MG63 (cell line): ENCODE measurements around the gene PRMT6. TPM values are rescaled to one million over a fixed set of nuclear protein-coding genes. Genes with fewer than 3 reads are reported as not detected.
"Not testable (repeated sequence)": the region's sequence is repeated elsewhere in the genome, so short reads cannot be mapped to it uniquely, and the experiment has no call there.

Experiments
- DNase-seq: peaks from one replicate; pipeline ENCODE4 v3.0.0-alpha.2; 2020
- H3K27me3 ChIP-seq: fragments of 250-450 bp; sonication (Bioruptor Pico); 2 replicates; pipeline ENCODE4 v1.5.1; 2020; ENCODE audit warnings: mild to moderate bottlenecking, moderate library complexity
- H3K36me3 ChIP-seq: fragments of 250-450 bp; sonication (Bioruptor Pico); 2 replicates; pipeline ENCODE4 v1.5.1; 2020; ENCODE audit warnings: mild to moderate bottlenecking, moderate library complexity
- H3K4me3 ChIP-seq: fragments of 250-450 bp; sonication (Bioruptor Pico); 2 replicates; pipeline ENCODE4 v1.5.1; 2020; ENCODE audit warnings: mild to moderate bottlenecking, moderate library complexity
- H3K9me3 ChIP-seq: fragments of 250-450 bp; sonication (Bioruptor Pico); 2 replicates; pipeline ENCODE4 v1.5.1; 2020; ENCODE audit warnings: mild to moderate bottlenecking, moderate library complexity
- total RNA-seq: library from RNA; depleted of rRNA; stranded (reverse); fragments of >200 nt; shearing (Covaris generic); gene quantifications from 2 replicates; pipeline ENCODE4 v1.2.3, GENCODE V29; 2014; ENCODE audit warnings: low replicate concordance; rRNA removed

PRMT6 gene
- 19.6 and 26.6 TPM in 2 replicates for total RNA-seq

DNA sequence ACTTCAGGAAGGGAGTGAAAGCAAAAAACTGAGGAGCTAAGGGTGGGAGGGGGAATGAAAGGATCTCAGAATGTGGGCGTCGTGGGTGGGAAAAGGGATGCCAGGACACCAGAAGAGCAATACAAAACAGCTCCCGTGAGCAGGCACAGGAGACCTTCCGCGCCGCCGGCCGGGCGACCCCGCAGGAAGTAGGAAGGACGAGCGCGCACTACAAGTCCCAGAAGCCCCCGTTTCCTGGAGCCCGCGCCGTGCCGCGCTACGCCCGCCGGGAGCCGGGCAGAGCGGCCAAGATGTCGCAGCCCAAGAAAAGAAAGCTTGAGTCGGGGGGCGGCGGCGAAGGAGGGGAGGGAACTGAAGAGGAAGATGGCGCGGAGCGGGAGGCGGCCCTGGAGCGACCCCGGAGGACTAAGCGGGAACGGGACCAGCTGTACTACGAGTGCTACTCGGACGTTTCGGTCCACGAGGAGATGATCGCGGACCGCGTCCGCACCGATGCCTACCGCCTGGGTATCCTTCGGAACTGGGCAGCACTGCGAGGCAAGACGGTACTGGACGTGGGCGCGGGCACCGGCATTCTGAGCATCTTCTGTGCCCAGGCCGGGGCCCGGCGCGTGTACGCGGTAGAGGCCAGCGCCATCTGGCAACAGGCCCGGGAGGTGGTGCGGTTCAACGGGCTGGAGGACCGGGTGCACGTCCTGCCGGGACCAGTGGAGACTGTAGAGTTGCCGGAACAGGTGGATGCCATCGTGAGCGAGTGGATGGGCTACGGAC lies at the start of gene PRMT6:
Gene PRMT6 (plus strand): TSS at position 249 of the 771 bp plus-strand sequence. CDS start 42 bp downstream, at position 291.
- peak; percentile 84 for DNase-seq
- H3K36me3 ChIP-seq, result peaks cover 21% of the 10 kb centered on the region
- no peaks in the 10 kb centered on the region for H3K27me3 ChIP-seq
- no peaks in the 10 kb centered on the region for H3K9me3 ChIP-seq
- peak within 1 kb of the TSS; percentile 89 for H3K4me3 ChIP-seq

DNA sequence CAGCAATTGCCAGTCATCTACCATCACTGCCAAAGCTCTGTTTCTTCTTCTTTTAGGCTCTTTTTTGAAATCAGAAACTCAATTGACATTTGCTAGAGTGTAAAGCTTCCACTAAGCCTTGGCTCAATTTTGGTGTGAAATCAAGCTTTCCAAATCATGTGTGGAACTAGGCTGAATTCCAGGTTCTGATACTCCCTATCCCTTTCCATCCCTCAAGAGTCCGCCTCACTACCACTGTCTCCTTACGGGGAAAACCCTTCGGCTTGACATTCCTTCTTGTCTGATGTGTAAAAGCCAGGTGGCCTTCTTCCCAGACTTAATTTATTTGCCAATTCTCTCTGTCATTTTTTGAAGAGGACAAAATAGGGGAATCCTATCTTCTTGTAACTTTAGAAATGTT lies 47.2 kb upstream of the PRMT6 start:
- no peak for DNase-seq
- H3K36me3 ChIP-seq, result no peaks in the 10 kb centered on the region
- H3K27me3 ChIP-seq, result no peaks in the 10 kb centered on the region
- H3K9me3 ChIP-seq, result no peaks in the 10 kb centered on the region
- H3K4me3 ChIP-seq, result no peak overlapping the region

DNA sequence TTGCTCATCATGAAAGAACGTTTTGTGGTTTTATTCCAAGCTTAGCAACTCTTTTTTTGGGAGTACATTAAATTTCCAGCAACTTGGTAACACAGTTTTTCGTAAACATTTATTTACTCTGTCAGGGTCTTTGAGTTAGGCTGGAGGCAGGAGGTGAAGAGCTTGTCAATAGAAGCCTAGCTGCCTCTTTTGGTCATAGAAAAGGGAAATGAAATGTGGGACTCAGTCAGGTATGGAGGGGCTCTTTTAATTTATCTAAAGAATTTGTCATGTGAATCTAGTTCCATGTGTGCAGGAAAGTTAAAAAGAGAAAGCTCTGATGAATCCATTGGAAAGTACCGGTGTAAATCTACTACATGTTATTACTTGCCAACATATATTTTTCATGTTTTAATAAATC lies 45.9 kb upstream of the PRMT6 start:
- Histone ChIP-seq H3K9me3 (no peaks in the 10 kb centered on the region), H3K27me3 (no peaks in the 10 kb centered on the region), H3K36me3 (no peaks in the 10 kb centered on the region), H3K4me3 (no peak overlapping the region)
- DNase-seq, result no peak

DNA sequence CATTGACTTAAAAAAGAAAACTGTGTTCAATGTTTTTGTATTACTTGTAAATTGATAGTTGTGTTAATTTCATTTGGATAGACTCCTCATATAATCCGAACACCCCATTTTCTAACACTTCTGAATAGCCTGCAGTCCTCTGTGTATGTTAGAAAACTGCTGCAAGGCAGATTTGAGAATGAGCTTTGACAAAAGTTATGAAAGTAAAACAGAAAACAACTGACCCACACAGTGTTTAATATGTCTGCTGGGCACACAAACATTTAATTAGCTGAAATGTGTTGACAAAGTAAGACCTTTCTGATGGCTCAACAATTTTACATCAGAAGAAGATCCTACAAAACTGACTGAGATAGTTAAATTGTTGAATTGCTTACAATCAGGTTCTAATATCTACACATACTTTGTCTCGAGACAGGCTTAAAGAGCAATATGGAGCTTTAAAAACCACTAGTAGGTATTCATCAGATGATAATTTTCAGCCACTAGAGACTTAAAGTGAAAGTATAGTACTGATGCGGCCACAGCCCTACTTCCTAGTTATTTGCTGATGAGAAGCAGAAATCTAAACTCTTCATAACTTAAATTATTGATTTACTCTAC lies 40.0 kb upstream of the PRMT6 start:
- no peak for DNase-seq
- Histone ChIP-seq H3K4me3 (peak overlapping the region; percentile 24), H3K36me3 (no peaks in the 10 kb centered on the region), H3K9me3 (no peaks in the 10 kb centered on the region; the same call in 1 of the 2 replicates), H3K27me3 (no peaks in the 10 kb centered on the region)

DNA sequence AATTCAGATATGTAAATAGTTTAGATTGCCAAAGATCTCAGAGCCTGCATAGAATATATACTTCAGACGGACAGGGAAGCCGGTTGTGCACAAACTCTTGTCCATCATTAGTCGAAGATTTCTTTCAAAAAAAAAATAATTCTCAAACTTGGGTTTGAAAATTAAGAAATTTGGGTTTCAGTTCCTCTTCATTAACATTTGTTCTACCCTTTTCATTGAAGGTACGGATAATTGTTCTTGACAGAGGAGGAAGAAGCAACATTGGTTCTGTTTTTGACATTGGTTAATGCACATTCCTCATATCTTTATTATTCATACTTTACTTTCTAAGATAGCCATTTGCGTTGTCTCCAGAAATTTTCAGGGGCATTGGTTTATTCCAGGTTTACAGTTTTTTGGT lies 38.0 kb upstream of the PRMT6 start:
- Histone ChIP-seq H3K4me3 (no peak overlapping the region), H3K36me3 (no peaks in the 10 kb centered on the region), H3K27me3 (no peaks in the 10 kb centered on the region), H3K9me3 (no peaks in the 10 kb centered on the region; the same call in 1 of the 2 replicates)
- no peak for DNase-seq

DNA sequence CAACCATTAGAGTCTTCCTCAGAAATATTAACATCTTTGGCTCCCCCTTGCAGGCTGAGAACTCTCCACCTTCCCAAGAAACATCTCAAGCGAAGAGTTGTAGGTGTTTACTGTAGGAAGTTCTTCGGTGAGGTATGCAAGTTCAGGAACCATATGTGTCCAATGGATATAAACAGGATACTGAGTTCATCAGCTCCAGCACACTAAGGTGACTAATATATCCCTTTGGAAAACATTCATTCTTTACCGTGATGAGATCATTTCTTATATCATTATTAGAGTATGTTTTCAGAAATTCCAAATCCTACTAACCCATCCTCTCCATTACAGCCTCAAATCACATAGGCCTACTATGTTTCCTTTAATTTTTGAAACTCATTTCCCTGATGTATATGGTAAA lies 37.3 kb upstream of the PRMT6 start:
- no peaks in the 10 kb centered on the region; the same call in 1 of the 2 replicates for H3K9me3 ChIP-seq
- H3K4me3 ChIP-seq, result no peak overlapping the region
- no peaks in the 10 kb centered on the region for H3K36me3 ChIP-seq
- DNase-seq, result no peak
- no peaks in the 10 kb centered on the region for H3K27me3 ChIP-seq

DNA sequence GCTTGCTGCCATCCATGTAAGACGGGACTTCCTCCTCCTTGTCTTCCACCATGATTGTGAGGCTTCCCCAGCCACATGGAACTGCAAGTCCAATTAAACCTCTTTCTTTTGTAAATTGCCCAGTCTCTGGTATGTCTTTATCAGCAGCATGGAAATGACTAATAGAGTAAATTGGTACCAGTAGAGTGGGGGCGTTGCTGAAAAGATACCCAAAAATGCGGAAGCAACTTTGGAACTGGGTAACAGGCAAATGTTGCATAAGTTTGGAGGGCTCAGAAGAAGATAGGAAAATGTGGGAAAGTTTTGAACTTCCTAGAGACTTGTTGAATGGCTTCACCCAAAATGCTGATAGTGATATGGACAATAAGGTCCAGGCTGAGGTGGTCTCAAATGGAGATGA lies 17.6 kb upstream of the PRMT6 start:
- not testable (repeated sequence) for H3K27me3 ChIP-seq, H3K36me3 ChIP-seq, H3K9me3 ChIP-seq, H3K4me3 ChIP-seq, DNase-seq

DNA sequence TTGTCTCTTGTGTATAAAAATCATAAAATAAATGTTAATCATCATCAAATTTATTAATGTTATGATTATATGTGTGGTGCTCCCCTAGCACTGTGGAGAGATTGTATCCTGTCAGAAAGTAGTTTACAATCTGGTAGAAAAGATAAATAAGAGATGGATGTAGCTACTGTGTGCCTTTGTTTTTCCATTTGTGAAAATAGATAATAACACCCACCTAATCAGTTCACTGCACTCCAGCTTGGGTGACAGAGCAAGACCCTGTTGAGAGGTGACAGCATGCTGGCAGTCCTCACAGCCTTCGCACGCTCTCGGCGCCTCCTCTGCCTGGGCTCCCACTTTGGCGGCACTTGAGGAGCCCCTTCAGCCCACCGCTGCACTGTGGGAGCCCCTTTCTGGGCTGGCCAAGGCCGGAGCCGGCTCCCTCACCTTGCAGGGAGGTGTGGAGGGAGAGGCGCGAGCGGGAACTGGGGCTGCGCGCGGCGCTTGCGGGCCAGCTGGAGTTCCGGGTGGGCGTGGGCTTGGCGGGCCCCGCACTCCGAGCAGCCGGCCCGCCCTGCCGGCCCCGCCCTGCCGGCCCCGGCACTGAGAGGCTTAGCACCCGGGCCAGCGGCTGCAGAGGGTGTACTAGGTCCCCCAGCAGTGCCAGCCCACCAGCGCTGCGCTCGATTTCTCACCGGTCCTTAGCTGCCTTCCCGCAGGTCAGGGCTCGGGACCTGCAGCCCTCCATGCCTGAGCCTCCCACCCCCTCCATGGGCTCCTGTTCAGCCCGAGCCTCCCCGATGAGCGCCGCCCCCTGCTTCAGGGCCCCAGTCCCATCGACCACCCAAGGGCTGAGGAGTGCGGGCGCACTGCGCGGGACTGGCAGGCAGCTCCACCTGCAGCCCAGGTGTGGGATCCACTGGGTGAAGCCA lies 11.9 kb upstream of the PRMT6 start:
- not testable (repeated sequence) for H3K27me3 ChIP-seq, H3K4me3 ChIP-seq, H3K9me3 ChIP-seq, H3K36me3 ChIP-seq, DNase-seq

DNA sequence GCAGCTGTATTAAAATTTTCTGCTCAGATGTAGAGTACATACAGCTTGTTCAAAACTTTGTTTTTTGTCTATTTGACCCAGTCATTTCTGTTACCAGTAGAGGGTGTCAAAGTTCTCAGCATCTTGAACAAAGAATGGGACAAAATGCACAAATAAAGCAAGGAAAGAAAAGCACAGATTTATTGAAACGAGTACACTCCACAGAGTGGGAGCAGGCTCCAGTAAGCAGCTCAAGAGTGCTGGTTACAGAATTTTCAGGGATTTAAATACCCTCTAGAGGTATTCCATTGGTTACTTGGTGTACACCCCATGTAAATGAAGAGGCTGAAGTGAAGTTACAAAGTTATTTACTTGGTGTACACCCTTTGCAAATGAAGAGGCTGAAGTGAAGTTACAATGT lies 8.9 kb upstream of the PRMT6 start:
- no peaks in the 10 kb centered on the region for H3K36me3 ChIP-seq
- H3K9me3 ChIP-seq, result no peaks in the 10 kb centered on the region
- H3K27me3 ChIP-seq, result no peaks in the 10 kb centered on the region
- H3K4me3 ChIP-seq, result no peak overlapping the region
- DNase-seq, result no peak

DNA sequence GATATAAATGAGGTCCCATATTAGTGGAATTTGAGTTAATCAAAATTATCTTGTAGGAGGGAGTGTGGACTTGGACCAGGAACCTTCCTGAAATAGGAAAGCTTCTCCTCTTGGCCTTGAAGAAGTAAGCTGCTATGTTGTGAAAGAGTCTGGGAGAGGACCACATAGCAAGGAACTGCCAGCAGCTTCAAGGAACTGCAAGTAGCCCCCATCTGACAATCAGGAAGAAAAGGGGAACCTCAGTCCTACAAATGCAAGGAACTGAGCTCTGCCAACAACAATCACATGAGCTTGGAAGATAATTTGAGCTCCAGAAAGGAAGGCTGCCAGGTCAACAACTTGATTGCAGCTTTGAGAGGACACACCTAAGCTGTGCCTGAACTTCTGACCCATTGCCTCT lies 8.2 kb upstream of the PRMT6 start:
- H3K36me3 ChIP-seq, result no peaks in the 10 kb centered on the region
- no peaks in the 10 kb centered on the region for H3K9me3 ChIP-seq
- H3K27me3 ChIP-seq, result no peaks in the 10 kb centered on the region
- no peak overlapping the region for H3K4me3 ChIP-seq
- no peak for DNase-seq

DNA sequence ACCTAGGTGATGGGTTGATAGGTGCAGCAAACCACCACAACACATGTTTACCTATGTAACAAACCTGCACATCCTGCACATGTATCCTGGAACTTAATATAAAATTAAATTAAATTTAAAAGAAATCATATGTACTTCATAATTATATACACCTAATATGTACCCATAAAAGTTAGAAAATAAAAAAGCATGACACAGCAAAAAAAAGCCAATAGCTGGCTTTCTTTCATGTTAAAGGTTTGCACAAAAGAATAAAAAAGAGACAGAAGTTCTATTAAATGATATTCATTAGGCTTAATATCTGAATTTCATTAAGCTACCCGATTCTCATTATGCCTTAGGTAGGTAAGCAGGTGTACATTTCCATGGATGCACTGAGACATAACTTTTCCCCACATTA lies 5.2 kb upstream of the PRMT6 start:
- no peaks in the 10 kb centered on the region for H3K9me3 ChIP-seq
- no peak for DNase-seq
- no peaks in the 10 kb centered on the region for H3K27me3 ChIP-seq
- no peak overlapping the region for H3K4me3 ChIP-seq
- no peaks in the 10 kb centered on the region for H3K36me3 ChIP-seq

DNA sequence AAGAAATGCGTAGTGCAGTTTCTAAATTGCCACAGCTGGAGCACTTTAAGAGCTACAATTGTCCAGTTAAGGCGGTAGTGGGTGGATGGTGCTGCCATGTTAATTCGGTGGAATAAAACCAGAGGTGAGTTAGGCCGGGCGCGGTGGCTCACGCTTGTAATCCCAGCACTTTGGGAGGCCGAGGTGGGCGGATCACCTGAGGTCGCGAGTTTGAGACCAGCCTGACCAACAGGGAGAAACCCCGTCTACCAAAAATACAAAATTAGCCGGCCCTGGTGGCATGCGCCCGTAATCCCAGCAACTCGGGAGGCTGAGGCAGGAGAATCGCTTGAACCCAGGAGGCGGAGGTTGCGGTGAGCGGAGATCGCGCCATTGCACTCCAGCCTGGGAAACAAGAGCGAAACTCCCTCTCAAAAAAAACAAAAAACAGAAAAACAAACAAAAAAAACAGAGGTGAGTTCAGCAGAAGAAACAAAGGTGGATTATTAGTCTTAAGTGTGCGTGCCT lies 502 bp upstream of the PRMT6 start:
- H3K27me3 ChIP-seq, DNase-seq, H3K9me3 ChIP-seq: not testable (repeated sequence)
- peaks cover 21% of the 10 kb centered on the region for H3K36me3 ChIP-seq
- peak overlapping the region; percentile 89 for H3K4me3 ChIP-seq

DNA sequence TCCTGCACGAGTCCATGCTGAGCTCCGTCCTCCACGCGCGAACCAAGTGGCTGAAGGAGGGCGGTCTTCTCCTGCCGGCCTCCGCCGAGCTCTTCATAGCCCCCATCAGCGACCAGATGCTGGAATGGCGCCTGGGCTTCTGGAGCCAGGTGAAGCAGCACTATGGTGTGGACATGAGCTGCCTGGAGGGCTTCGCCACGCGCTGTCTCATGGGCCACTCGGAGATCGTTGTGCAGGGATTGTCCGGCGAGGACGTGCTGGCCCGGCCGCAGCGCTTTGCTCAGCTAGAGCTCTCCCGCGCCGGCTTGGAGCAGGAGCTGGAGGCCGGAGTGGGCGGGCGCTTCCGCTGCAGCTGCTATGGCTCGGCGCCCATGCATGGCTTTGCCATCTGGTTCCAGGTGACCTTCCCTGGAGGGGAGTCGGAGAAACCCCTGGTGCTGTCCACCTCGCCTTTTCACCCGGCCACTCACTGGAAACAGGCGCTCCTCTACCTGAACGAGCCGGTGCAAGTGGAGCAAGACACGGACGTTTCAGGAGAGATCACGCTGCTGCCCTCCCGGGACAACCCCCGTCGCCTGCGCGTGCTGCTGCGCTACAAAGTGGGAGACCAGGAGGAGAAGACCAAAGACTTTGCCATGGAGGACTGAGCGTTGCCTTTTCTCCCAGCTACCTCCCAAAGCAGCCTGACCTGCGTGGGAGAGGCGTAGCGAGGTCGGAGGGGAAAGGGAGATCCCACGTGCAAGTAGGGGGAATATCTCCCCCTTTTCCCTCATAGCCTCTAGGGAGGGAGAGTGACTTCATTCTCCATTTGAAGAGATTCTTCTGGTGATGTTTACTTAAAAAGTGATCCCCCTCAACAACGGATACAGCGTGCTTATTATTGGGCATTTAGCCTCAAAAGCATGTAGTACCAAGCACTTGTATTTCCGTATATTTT lies 991 bp downstream of the PRMT6 start:
- H3K27me3 ChIP-seq, result no peaks in the 10 kb centered on the region
- H3K9me3 ChIP-seq, result no peaks in the 10 kb centered on the region
- peak overlapping the region; percentile 89 for H3K4me3 ChIP-seq
- H3K36me3 ChIP-seq, result peaks cover 21% of the 10 kb centered on the region
- DNase-seq, result peak; percentile 62

DNA sequence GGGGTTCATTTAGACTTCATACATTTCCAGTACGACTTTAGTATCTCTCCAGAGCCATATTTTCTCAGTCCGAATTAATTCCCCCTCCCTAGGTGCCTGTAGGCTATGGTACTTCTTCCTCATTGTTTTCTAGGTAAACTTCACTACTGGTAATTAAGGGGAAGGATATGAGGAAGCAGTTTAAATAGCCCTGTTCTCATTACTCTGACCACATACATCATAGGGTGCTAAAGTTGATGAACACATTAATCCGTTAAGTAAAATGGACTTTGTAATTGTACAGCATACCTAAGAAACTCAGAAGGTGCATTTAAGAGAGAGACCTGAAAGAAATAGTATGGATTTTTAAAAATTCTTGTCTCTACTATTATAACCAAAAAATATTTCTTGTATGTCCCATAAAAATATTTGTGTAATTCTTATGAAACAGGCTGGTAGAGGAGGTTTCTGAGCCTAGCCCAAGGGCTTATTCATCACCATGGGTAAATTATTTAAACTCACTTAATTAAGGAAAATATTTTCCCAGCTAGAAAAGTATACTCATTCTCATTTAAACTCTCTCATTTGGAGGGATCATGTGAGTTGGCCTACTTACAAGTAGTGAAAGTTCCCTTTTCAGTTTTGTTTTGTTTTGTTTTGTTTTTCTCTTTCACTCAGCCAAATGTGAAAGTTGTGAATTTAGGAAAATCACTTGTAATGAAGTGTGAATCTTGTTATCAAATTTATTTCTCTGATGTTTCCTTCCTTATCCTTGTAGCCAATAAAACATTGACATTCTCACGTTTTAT lies 2.0 kb downstream of the PRMT6 start:
- Histone ChIP-seq H3K27me3 (no peaks in the 10 kb centered on the region), H3K36me3 (peaks cover 21% of the 10 kb centered on the region), H3K9me3 (no peaks in the 10 kb centered on the region), H3K4me3 (peak overlapping the region; percentile 89)
- DNase-seq, result no peak

DNA sequence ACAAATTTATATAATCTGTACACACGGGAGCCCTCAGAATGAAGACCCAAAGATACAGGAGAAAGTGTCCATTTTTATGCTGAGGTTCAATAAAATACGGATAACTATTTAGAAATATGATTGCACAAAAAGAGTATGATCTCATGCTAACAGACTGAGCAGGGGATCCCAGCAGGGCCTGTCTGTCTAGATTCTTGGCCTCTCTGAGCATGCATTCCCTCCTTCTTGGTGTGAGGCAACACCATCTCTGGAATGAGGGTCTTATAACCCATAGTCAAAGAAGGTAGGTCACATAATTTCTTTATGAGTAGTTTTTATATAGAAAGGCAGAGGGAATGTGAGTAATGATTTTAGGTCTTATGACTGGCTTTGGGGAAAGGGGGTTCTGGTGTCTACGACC lies 5.4 kb downstream of the PRMT6 start:
- no peaks in the 10 kb centered on the region for H3K9me3 ChIP-seq
- H3K36me3 ChIP-seq, result peaks cover 21% of the 10 kb centered on the region
- H3K4me3 ChIP-seq, result no peak overlapping the region
- H3K27me3 ChIP-seq, result no peaks in the 10 kb centered on the region
- DNase-seq, result no peak
